ENCODE results near the gene ERVK3-1.

DNA sequence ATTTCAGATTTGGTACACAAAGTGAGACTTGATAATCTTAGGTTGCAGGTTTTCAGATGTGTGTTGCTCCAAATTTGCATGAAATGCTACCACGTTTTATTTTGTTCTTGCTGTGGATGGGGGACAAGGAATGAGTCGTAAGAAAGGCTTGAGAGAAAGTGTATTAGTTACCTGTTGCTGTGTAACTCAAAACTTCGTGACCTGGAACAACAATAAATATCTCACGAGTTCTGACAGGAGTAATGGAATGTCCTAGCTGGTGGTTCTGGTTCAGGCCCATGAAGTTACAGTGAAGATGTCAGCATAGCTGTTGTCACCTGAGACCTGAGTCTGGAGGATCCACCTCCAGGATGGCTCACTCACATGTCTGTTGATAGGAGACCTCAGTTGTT lies 25.3 kb upstream of the ERVK3-1 start:
- TF ChIP-seq, protein P1, sequence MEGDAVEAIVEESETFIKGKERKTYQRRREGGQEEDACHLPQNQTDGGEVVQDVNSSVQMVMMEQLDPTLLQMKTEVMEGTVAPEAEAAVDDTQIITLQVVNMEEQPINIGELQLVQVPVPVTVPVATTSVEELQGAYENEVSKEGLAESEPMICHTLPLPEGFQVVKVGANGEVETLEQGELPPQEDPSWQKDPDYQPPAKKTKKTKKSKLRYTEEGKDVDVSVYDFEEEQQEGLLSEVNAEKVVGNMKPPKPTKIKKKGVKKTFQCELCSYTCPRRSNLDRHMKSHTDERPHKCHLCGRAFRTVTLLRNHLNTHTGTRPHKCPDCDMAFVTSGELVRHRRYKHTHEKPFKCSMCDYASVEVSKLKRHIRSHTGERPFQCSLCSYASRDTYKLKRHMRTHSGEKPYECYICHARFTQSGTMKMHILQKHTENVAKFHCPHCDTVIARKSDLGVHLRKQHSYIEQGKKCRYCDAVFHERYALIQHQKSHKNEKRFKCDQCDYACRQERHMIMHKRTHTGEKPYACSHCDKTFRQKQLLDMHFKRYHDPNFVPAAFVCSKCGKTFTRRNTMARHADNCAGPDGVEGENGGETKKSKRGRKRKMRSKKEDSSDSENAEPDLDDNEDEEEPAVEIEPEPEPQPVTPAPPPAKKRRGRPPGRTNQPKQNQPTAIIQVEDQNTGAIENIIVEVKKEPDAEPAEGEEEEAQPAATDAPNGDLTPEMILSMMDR (IDR thresholded peaks at IDR 0.05; ENCODE audit: insufficient read depth, low read length, poor library complexity, severe bottlenecking), result no peak
- no peak for TF ChIP-seq EZH2phosphoT487 (conservative IDR thresholded peaks at IDR 0.05; ENCODE audit: low read length)

Data from SU-DHL-6 (cell line).